Kasumi-1 (cell line): Measurements from ENCODE around the gene SERPINB3.
A peak's percentile ranks its signal among the peaks of the same experiment; 100 is the strongest.
"Not testable (repeated sequence)": the region's sequence is repeated elsewhere in the genome, so short reads cannot be mapped to it uniquely, and the experiment has no call there.

Experiments used
- DNase-seq, 2 experiments: peaks; one replicate each; lab custom pipeline; 2025; lab: John Stamatoyannopoulos, UW

SERPINB3 gene

DNA sequence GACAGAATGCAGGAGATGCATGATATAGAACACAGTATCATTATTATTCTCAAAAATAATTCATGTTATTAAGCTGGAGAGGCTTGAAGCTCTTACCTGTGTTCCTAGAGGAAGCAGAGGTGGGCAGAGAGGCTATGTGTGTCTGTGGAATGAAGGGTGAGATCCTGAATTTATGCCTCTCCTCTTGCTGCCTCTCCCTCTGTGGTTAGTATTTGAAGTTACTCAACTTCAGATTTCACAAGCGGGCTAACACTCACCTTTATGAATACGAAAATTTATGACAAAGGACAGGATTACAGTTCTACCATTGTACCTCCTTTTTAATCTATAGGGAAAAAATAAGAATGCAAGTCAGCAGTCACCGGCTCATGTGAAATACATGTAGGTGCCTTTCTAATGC is at the start of gene SERPINB3:
Gene SERPINB3, minus strand, starts transcription at position 144 of the 400 bp plus-strand sequence. CDS start 677 bp downstream, outside the sequence.
- DNase-seq, result not testable (repeated sequence)

GRCh38 chr18:63708650-63709049 is 47.0 kb upstream of the SERPINB3 start:
- peak; percentile 29 to 32 for DNase-seq

DNA sequence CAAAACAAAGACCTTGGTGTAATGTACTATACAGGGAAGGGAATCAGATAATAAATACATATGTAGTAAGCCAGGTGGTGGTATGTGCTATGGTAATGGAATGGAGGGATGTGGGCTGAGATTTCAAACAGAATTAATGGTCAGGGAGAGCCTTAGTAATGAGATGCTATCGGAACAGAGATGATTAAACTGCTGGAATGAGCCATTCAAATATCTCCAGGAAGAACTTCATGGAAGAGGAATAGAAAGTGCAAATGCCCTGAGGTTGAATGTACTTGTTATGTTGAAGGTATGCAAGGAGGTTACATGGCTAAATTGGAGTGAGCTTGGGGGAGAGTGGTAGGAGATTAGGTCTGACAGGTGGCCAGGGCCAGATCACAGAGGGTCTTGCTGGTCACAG is 46.1 kb upstream of the SERPINB3 start:
- no peak for DNase-seq

DNA sequence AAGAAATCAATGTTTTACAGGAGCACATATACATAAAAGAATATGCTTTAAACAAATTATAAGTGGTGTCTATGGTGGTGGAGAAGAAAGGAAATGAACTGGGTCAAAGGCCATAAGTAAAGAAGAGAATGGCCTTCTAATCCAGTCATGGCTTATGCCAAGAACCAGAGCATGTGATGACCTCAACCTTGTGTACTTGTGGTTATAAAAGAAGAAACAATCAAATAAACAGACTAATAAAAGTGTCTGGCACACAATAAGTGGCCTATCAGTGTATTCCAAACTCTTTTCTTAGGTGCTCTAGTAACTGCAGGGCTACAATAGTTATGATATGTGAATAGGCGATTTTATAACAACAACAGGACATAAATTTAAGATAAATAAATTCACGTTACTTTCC is 43.7 kb upstream of the SERPINB3 start:
- no peak for DNase-seq

DNA sequence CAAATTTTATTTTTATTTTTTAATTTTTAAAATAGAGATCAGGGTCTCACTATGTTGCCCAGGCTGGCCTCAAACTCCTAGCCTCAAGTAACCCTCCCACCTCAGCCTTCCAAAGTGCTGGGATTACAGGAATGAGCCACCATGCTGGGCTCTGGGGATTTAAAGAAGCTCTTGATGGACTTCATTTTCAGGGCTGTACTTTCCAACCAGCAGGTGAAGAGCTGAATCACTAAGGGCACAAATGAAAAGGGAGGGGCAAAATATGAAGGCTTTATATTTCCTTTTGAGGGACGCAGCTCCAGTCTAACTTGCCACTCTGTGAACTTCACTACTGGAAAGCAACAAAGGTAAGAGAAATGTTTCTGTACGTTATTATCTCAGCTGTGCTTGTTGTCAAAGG is 41.0 kb upstream of the SERPINB3 start, which contains the start of gene SERPINB11:
Gene SERPINB11, plus strand, starts transcription at position 301 of the 400 bp plus-strand sequence. CDS start 7,234 bp downstream, outside the sequence.
- no peak for DNase-seq

DNA sequence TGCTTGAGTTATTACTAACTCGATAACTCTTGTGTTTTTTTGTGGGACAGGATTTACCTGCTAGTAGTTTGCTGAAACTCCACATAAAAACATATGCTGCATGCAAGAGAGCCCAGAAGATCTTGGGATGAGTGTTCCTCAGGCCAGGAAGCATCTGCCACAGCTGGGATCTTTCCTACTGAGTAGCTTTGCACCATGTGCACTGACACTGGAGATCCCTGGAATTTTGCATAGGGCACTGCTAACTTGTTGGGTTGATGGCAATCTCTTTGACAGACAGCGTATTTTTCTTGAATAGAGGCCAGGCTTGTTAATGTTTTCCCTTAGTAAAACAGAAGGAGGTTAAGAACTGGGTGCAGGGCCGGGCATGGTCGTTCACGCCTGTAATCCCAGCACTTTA is 40.3 kb upstream of the SERPINB3 start:
- no peak for DNase-seq

- no peak for DNase-seq
Measured at GRCh38 chr18:63700501-63700900, 38.8 kb upstream of the SERPINB3 start.

DNA sequence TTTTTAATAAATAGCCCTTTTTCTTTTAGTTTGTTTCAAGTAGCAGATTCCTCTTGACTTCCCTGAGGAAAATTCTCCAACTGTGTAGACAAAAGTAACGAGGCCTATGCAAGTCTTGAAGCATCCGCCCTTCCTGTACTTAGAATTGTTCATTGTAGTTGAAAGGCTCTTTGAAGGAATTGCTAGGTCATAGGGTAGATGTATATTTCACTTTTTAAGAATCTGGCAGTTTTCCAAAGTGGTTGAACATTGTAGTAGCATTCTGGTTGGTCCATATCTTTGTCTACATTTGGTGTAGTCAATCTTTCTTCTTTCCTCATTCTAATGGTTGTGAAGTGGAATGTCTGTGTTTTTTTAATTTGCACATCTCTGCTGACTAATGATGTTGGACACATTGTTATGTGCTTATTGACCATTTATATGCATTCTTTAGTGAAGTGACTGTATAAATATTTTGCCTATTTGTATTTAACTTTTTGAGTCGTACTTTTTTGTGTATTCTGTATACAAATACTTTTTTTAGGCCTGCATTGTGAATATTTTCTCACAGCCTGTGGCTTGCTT is 35.5 kb upstream of the SERPINB3 start:
- no peak for DNase-seq

DNA sequence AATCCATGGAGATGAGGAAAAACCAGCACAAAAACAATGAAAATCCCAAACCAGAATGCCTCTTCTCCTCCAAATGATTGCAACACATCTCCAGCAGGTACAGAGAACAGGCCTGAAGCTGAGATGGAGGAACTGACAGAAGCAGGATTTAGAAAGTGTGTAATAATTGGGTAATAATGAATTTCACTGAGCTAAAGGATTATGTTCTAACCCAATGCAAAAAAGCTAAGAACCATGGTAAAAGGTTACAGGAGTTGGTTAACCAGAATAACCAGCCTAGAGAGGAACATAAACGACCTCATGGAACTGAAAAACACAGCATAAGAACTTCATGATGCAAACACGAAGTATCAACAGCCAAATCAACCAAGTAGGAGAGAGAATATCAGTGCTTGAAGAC is 27.4 kb upstream of the SERPINB3 start:
- no peak for DNase-seq

GRCh38 chr18:63686871-63687270 is 25.2 kb upstream of the SERPINB3 start:
- DNase-seq, result no peak

DNA sequence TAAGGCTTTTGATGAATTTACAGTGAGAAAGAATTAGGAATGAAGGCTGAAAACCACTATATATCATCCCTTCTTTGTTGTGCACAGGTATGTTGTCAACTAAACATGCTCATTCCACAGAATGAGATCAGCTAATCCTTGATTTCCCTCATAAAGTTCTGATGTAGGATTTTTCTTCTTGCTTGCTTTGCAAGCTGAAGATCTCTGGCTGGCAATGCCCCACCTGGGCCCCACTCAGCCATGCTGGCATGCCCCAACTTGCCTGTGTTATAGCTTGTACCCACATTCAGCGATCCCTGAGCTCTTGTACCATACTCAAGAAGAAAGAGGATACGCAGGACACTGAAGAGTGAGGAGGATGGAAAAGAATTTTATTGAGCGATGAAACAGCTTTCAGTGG is 23.0 kb upstream of the SERPINB3 start:
- no peak for DNase-seq

GRCh38 chr18:63683890-63684289 is 22.2 kb upstream of the SERPINB3 start:
- DNase-seq, result no peak

DNA sequence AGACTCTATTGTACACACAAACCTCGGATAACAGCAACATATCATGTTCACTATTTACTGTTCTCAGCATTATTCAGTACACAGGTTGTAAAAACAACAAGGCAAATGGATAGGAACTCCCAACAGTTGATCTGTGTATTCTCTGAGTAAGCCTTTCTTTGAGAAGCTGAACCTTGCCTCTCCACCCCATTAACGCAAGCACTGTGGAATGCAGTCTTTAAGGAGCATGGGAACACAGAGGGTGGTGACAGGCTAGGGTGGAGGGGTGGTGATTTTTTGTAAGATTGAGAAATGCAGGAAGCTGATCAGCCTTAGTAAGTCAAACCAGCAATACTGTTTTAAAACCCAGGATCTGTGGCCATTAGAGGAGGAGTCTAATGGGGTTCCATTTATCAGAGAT is 21.5 kb upstream of the SERPINB3 start:
- no peak for DNase-seq

GRCh38 chr18:63681449-63682340 is 20.0 kb upstream of the SERPINB3 start:
- no peak for DNase-seq

GRCh38 chr18:63679820-63680606 is 18.3 kb upstream of the SERPINB3 start:
- no peak for DNase-seq

GRCh38 chr18:63677500-63678225 is 16.0 kb upstream of the SERPINB3 start:
- peak in 1 of 2 experiments; percentile 6 for DNase-seq

- DNase-seq, result peak; percentile 39 to 40
Measured at GRCh38 chr18:63676526-63677323, 15.0 kb upstream of the SERPINB3 start.

- DNase-seq, result no peak
Measured at GRCh38 chr18:63664571-63664970, 2.9 kb upstream of the SERPINB3 start.

DNA sequence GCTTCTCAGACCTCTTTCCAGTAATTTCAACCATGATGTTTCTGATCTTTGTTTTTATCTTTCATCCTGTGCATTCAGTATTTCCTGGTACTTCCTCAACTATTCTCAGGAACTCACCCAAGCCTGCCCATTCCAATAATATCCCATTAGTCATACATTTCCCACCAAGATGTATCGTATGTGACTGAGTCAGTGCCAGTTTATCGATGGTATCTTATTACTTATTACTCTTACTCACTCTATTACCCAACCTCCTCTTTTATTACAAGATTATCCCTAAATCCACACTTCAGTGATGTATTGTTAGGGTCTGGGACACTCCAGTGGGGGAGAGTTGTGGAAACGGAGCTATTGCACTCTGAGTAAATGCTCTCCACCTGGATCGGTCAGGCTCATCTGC is 2.8 kb downstream of the SERPINB3 start:
- not testable (repeated sequence) for DNase-seq

GRCh38 chr18:63650271-63650670 is 11.4 kb downstream of the SERPINB3 start:
- not testable (repeated sequence) for DNase-seq

DNA sequence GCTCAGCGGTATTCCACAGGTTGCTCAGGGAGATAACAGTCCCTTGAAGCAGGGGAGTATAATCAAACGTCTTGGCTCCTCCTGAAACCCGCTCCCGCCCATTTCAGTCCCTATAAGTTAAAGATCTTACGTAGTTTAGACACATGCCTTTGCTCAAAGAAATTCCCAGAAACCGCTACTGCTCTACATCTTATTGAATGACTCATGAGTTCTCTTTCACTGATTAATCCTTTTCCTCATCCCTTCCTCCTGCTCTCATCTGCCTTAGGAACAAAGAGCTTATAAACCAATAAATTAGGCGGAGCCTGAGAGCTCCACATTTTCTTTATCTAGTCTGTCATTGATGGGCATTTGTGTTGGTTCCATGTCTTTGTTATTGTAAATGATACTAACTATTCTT is 13.5 kb downstream of the SERPINB3 start:
- no peak for DNase-seq
